Osteocyte (in vitro differentiated cells): Measurements from ENCODE around the gene LCOR. TPM values are rescaled to one million over a fixed set of nuclear protein-coding genes. Genes with fewer than 3 reads are reported as not detected.
"Not testable (repeated sequence)": the region's sequence is repeated elsewhere in the genome, so short reads cannot be mapped to it uniquely, and the experiment has no call there.

Experiments
- DNase-seq: peaks from one replicate; pipeline ENCODE4 v3.0.0; 2021; ENCODE audit warnings: mixed read lengths; ENCODE audit not compliant: unreplicated experiment; ENCODE audit errors: extremely low spot score
- H3K27ac Mint-ChIP-seq: one replicate; pipeline ENCODE4 v1.8.0; 2021; ENCODE audit warnings: mild to moderate bottlenecking, mixed read lengths; ENCODE audit not compliant: unreplicated experiment
- H3K27me3 Mint-ChIP-seq: one replicate; pipeline ENCODE4 v1.8.0; 2021; ENCODE audit warnings: mixed read lengths; ENCODE audit not compliant: unreplicated experiment
- H3K36me3 Mint-ChIP-seq: one replicate; pipeline ENCODE4 v1.8.0; 2021; ENCODE audit warnings: mixed read lengths; ENCODE audit not compliant: unreplicated experiment
- H3K4me1 Mint-ChIP-seq: one replicate; pipeline ENCODE4 v1.8.0; 2021; ENCODE audit warnings: mixed read lengths; ENCODE audit not compliant: unreplicated experiment
- H3K4me3 Mint-ChIP-seq: one replicate; pipeline ENCODE4 v1.8.0; 2021; ENCODE audit warnings: mild to moderate bottlenecking, moderate library complexity, mixed read lengths; ENCODE audit not compliant: unreplicated experiment
- H3K9me3 Mint-ChIP-seq: one replicate; pipeline ENCODE4 v1.8.0; 2021; ENCODE audit warnings: mixed read lengths; ENCODE audit not compliant: unreplicated experiment
- CTCF ChIP-seq: fragments of 200-600 bp; sonication (generic); IDR thresholded peaks from 2 replicates; pipeline ENCODE4 v1.5.0; 2021; ENCODE audit warnings: antibody characterized with exemption, mild to moderate bottlenecking, moderate library complexity
- total RNA-seq: library from RNA; stranded (reverse); gene quantifications from 2 replicates; pipeline ENCODE4 v1.2.1, GENCODE V29; 2021

Gene LCOR
- total RNA-seq, 1 donor from 2014 or later, result 22.6 TPM

GRCh38 chr10:96794836-96795733 lies 37.0 kb upstream of the LCOR start:
- no peaks in the 10 kb centered on the region for H3K4me1 Mint-ChIP-seq
- H3K4me3 Mint-ChIP-seq, result no peak overlapping the region
- H3K27me3 Mint-ChIP-seq, result peaks cover 26% of the 10 kb centered on the region
- peak; percentile 40 for DNase-seq
- no peaks in the 10 kb centered on the region for H3K9me3 Mint-ChIP-seq
- H3K36me3 Mint-ChIP-seq, result no peaks in the 10 kb centered on the region
- H3K27ac Mint-ChIP-seq, result no peak overlapping the region
- TF ChIP-seq CTCF, result no peak

GRCh38 chr10:96797485-96797884 lies 34.6 kb upstream of the LCOR start:
- TF ChIP-seq CTCF, result no peak
- H3K4me3 Mint-ChIP-seq, result no peak overlapping the region

GRCh38 chr10:96803288-96803664 lies 28.8 kb upstream of the LCOR start:
- H3K4me1 Mint-ChIP-seq, result no peaks in the 10 kb centered on the region
- DNase-seq, result no peak
- H3K4me3 Mint-ChIP-seq, result no peak overlapping the region
- H3K9me3 Mint-ChIP-seq, result no peaks in the 10 kb centered on the region
- TF ChIP-seq CTCF, result no peak
- peaks cover 11% of the 10 kb centered on the region for H3K27me3 Mint-ChIP-seq
- no peak overlapping the region for H3K27ac Mint-ChIP-seq
- no peaks in the 10 kb centered on the region for H3K36me3 Mint-ChIP-seq

More at GRCh38 chr10:96797485-96797884, 34.6 kb upstream of the LCOR start:
- Mint-ChIP-seq H3K4me1 (no peaks in the 10 kb centered on the region), H3K27me3 (peaks cover 11% of the 10 kb centered on the region), H3K9me3 (no peaks in the 10 kb centered on the region), H3K27ac (no peak overlapping the region), H3K36me3 (no peaks in the 10 kb centered on the region)
- DNase-seq, result no peak

GRCh38 chr10:96814264-96814663 lies 17.8 kb upstream of the LCOR start:
- H3K36me3 Mint-ChIP-seq, result no peaks in the 10 kb centered on the region
- H3K27ac Mint-ChIP-seq, result no peak overlapping the region
- H3K9me3 Mint-ChIP-seq, result no peaks in the 10 kb centered on the region
- no peak for DNase-seq
- no peak overlapping the region for H3K4me3 Mint-ChIP-seq
- TF ChIP-seq CTCF, result no peak
- H3K27me3 Mint-ChIP-seq, result peaks cover 25% of the 10 kb centered on the region
- H3K4me1 Mint-ChIP-seq, result no peaks in the 10 kb centered on the region

GRCh38 chr10:96818971-96819370 lies 13.1 kb upstream of the LCOR start:
- H3K9me3 Mint-ChIP-seq, H3K36me3 Mint-ChIP-seq, H3K27ac Mint-ChIP-seq, H3K4me1 Mint-ChIP-seq, DNase-seq, H3K4me3 Mint-ChIP-seq: not testable (repeated sequence)
- H3K27me3 Mint-ChIP-seq, result peaks cover 11% of the 10 kb centered on the region
